Duodenal mucosa (tissue), 2 donors: ENCODE results near the gene TMEM51.

ENCODE experiments used
- H3K27ac ChIP-seq: one replicate; pipeline ENCODE4 v1.7.0; 2013; ENCODE audit warnings: low read depth, low read length
- H3K27me3 ChIP-seq, 2 donors: one replicate each; pipeline ENCODE4 v1.7.0; 2013; ENCODE audit warnings: low read length in 2 of 2, control low read depth in 1 of 2; ENCODE audit not compliant: insufficient read depth in 2 of 2, control insufficient read depth in 1 of 2
- H3K36me3 ChIP-seq, 2 donors: one replicate each; pipeline ENCODE4 v1.7.0; 2013; ENCODE audit warnings: low read length in 2 of 2, control low read depth in 1 of 2; ENCODE audit not compliant: insufficient read depth in 2 of 2, control insufficient read depth in 1 of 2
- H3K4me1 ChIP-seq, 2 donors: one replicate each; pipeline ENCODE4 v1.7.0; 2013; ENCODE audit warnings: low read length in 2 of 2, control low read depth in 1 of 2; ENCODE audit not compliant: insufficient read depth in 2 of 2, control insufficient read depth in 1 of 2
- H3K4me3 ChIP-seq, 2 donors: one replicate each; pipeline ENCODE4 v1.7.0; 2013; ENCODE audit warnings: low read length in 2 of 2, low read depth in 1 of 2
- H3K9ac ChIP-seq, 2 donors: one replicate each; pipeline ENCODE4 v1.7.0; 2013; ENCODE audit warnings: low read length in 2 of 2, low read depth in 1 of 2
- H3K9me3 ChIP-seq, 2 donors: one replicate each; pipeline ENCODE4 v1.7.0; 2013; ENCODE audit warnings: low read length in 2 of 2, control low read depth in 1 of 2; ENCODE audit not compliant: control insufficient read depth in 1 of 2

Gene TMEM51

DNA sequence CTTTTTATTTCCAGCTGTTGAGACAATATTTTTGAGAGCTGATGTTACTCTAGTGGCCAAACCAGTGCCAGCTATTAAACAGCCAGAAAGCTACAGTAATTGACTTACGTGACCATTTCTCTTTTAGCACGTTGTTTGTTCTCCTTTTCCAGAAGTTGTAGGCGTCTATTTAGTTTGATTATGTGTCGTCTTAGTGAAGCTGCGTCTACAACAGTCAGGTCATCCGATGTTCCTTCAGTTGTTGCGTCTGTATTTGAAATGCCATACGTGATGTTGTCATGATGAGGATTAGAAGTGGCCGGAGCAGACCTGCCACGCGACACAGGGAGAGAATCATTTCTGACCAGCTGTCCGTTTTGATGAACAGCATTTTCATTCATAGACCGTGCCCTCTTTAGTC, 38.2 kb downstream of the TMEM51 start:
- Histone ChIP-seq H3K9ac (peak overlapping the region in 1 of 2 donors; percentile 6), H3K4me1 (peaks cover 65 to 66% of the 10 kb centered on the region in 2 donors), H3K27me3 (no peaks in the 10 kb centered on the region), H3K9me3 (no peaks in the 10 kb centered on the region), H3K4me3 (no peak overlapping the region), H3K36me3 (peaks cover 0 to 4% of the 10 kb centered on the region in 2 donors), H3K27ac (no peak overlapping the region)

- H3K4me1 ChIP-seq, result peaks cover 65 to 67% of the 10 kb centered on the region in 2 donors
Measured at GRCh38 chr1:15192916-15193550, 39.5 kb downstream of the TMEM51 start.

DNA sequence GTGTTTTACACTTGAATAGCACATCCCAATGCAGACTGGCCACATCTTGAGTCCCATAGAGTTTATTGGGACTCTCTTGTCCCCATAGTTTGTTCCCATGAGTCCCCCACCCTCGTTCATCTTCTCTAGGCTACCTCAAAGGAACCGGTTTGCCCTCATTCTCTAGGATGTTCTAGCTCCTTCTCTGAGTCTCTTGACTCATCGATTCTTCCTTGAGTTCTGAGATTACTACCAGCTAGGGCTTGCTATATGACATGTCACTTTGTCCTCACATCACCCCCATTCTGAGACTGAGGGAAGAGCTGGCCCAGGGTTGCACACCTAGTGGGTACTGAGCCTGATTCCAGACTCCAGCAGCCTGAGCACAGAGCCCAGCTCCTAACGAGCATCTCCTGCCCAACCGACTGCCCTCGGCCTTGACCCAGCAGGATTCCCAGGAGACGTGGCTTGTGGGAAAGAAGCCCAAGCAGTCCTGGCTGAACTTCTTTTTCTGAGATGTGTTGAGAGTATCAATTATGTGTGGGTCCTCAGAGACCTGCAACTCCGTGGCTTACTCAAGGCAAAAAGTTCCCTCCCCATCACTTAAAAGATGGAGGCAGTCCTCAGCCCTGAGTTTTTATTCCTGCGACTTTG, 42.0 kb downstream of the TMEM51 start:
- Histone ChIP-seq H3K9ac (no peak overlapping the region), H3K4me3 (no peak overlapping the region), H3K4me1 (peaks cover 58 to 64% of the 10 kb centered on the region in 2 donors), H3K27ac (no peak overlapping the region), H3K36me3 (peaks cover 0 to 4% of the 10 kb centered on the region in 2 donors), H3K9me3 (no peaks in the 10 kb centered on the region), H3K27me3 (no peaks in the 10 kb centered on the region)

More at GRCh38 chr1:15192916-15193550, 39.5 kb downstream of the TMEM51 start:
- Histone ChIP-seq H3K9ac (no peak overlapping the region), H3K9me3 (no peaks in the 10 kb centered on the region), H3K4me3 (no peak overlapping the region), H3K27me3 (no peaks in the 10 kb centered on the region), H3K27ac (no peak overlapping the region), H3K36me3 (peaks cover 0 to 4% of the 10 kb centered on the region in 2 donors)

GRCh38 chr1:15196069-15196468, 42.5 kb downstream of the TMEM51 start:
- peaks cover 56 to 66% of the 10 kb centered on the region in 2 donors for H3K4me1 ChIP-seq
- H3K27ac ChIP-seq, result no peak overlapping the region
- H3K36me3 ChIP-seq, result peaks cover 0 to 4% of the 10 kb centered on the region in 2 donors
- no peaks in the 10 kb centered on the region for H3K9me3 ChIP-seq
- H3K27me3 ChIP-seq, result no peaks in the 10 kb centered on the region
- peak overlapping the region in 1 of 2 donors; percentile 43 for H3K9ac ChIP-seq
- H3K4me3 ChIP-seq, result no peak overlapping the region

DNA sequence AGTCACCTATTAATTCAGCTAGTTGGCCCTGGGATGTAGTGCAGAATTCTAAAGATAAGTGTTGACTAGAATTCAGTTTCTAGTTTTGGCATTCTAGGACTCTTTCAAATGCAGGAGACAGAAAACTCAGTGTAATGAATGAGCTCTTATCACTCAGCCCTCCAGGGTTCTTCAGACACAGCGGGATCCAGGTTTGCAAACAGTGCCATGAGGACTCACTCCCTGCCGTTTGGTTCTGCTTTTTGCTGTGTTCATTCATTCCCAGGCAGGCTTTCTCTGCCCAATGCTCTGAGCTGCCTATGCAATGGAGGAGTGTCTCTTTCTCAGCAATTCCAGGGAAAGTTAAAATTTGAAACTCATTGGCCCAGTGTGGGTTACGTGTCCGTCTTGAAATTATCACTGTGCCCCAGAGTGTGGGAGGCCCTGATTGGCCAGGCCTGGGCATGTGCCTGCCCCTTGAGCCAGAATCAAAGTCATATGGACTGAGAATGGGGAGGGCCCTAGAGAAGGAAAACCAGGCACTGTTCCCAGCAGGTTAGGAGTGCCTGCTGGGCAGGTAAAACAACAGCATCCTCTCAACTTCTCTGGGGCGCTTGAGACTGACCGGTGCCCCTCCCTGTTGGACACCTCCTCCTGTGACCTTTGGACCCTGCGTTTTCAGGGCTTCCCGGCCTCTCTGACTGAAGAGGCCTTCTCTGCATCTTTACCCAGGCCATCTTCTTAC, 43.4 kb downstream of the TMEM51 start:
- Histone ChIP-seq H3K27me3 (no peaks in the 10 kb centered on the region), H3K9ac (peak overlapping the region in 1 of 2 donors; percentile 51), H3K4me1 (peaks cover 52 to 62% of the 10 kb centered on the region in 2 donors), H3K27ac (no peak overlapping the region), H3K9me3 (no peaks in the 10 kb centered on the region), H3K36me3 (peaks cover 0 to 4% of the 10 kb centered on the region in 2 donors), H3K4me3 (peak overlapping the region; percentile 15 to 38)

DNA sequence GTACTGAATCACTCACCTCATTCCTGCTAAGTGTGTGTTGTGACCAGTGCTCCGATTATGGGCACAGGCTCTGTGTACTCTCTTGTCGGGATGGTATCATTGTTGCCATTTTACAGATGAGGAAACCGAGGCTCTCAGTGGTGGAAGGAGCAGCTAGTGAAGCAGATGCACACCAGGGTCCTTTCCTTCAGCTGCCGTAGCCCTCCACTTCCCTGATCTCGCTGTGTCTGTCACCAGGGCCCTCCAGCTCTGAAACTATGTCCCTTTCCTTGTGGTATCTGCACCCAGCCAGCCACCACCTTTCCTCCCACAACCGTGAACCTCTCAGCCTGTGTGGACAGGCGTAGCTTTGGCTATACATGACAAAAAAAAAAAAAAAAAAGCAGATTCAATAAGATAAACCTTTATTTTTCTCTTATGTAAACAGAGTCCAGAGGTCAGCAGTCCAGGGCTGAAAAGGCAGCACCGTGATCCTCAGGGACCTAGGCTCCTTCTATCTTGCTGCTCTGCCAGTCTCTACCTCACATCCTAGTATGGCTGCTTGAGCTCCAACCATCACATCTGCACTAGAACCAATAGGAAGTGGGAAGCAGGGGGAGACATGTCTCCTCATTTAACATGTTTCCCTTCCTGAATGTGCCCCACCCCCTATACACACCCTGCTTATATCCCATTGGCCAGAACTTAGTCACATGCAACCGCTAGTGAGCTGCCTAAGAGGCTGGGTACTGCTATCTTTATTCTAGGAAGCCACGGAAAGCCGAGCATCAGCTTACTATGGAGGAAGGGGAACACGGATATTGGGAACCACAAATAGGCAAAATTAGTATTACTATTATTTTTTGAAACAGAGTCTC, 44.3 kb downstream of the TMEM51 start:
- Histone ChIP-seq H3K4me3 (peak overlapping the region in 1 of 2 donors; percentile 15), H3K9ac (peak overlapping the region in 1 of 2 donors; percentile 51), H3K4me1 (peaks cover 56 to 63% of the 10 kb centered on the region in 2 donors), H3K27ac (no peak overlapping the region), H3K36me3 (peaks cover 0 to 4% of the 10 kb centered on the region in 2 donors), H3K27me3 (no peaks in the 10 kb centered on the region), H3K9me3 (no peaks in the 10 kb centered on the region)

DNA sequence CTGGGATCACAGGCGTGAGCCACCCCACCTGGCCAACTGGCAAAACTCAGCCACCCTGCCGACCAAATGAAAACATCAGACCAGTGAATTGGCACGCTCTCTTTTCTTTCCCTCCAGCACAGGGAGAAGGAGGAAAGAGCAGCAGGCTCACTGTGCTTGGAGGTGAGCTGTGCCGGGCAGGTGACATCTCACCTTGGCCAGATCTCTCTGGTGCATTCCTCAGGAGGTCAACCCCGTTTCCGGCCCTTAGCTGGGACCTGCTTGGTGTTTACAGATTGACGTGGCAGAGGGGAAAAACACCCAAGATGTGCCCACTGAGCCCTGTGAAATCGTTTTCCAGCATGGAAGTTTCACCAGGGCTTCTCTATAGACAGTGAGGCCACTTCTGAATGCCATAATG, 45.1 kb downstream of the TMEM51 start:
- no peak overlapping the region for H3K4me3 ChIP-seq
- no peaks in the 10 kb centered on the region for H3K27me3 ChIP-seq
- no peak overlapping the region for H3K9ac ChIP-seq
- H3K9me3 ChIP-seq, result no peaks in the 10 kb centered on the region
- peaks cover 0 to 4% of the 10 kb centered on the region in 2 donors for H3K36me3 ChIP-seq
- H3K4me1 ChIP-seq, result peaks cover 59 to 60% of the 10 kb centered on the region in 2 donors
- no peak overlapping the region for H3K27ac ChIP-seq

DNA sequence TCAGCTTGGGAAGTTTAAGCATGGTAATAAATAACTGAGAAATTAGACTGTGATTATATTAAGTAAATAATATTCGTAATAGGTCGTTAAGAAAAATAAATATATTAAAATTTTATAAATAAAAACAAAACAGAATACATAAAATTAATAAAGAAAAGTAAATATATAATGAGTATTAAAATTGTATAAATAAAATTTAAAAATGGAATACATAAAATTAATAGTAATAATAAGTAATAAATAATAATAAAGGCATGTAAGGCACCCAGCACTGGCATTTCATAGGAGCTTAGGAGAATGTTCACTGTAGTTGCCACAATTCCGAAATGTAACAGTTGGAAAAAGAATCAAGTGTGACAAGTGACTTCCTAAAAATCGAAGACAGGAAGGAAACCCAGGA, 47.7 kb downstream of the TMEM51 start:
- Histone ChIP-seq H3K27me3 (no peaks in the 10 kb centered on the region), H3K9ac (peak overlapping the region; percentile 33 to 46), H3K4me3 (peak overlapping the region; percentile 19 to 48), H3K27ac (peak overlapping the region; percentile 79), H3K36me3 (peaks cover 0 to 2% of the 10 kb centered on the region in 2 donors), H3K9me3 (no peaks in the 10 kb centered on the region), H3K4me1 (peaks cover 52 to 59% of the 10 kb centered on the region in 2 donors)

- H3K4me1 ChIP-seq, result peaks cover 52 to 59% of the 10 kb centered on the region in 2 donors
- peak overlapping the region; percentile 79 for H3K27ac ChIP-seq
- H3K27me3 ChIP-seq, result no peaks in the 10 kb centered on the region
- peak overlapping the region; percentile 33 to 46 for H3K9ac ChIP-seq
- peaks cover 0 to 2% of the 10 kb centered on the region in 2 donors for H3K36me3 ChIP-seq
- H3K4me3 ChIP-seq, result peak overlapping the region; percentile 19 to 48
- no peaks in the 10 kb centered on the region for H3K9me3 ChIP-seq
Measured at GRCh38 chr1:15201849-15202551, 48.5 kb downstream of the TMEM51 start.
